MM.1S (cell line): Measurements from ENCODE around the gene TMEM179.

ENCODE experiments used
- DNase-seq: peaks from one replicate; pipeline ENCODE4 v3.0.0-alpha.2; 2015
- H2AFZ ChIP-seq: fragments of 300-600 bp; sonication (generic); 2 replicates; pipeline ENCODE4 v1.6.0; 2016; ENCODE audit warnings: antibody characterized with exemption, low read length
- H3F3A ChIP-seq: fragments of 300-600 bp; sonication (generic); 2 replicates; pipeline ENCODE4 v1.6.1; 2016; ENCODE audit warnings: mild to moderate bottlenecking, antibody characterized with exemption, low read length, moderate library complexity, mixed read lengths; ENCODE audit not compliant: insufficient read depth
- H3K27ac ChIP-seq: fragments of 300-600 bp; sonication (generic); 2 replicates; pipeline ENCODE4 v1.5.1; 2016; ENCODE audit warnings: mild to moderate bottlenecking, low read length
- H3K27me3 ChIP-seq: fragments of 300-600 bp; sonication (generic); replicated peaks from 2 replicates; pipeline ENCODE4 v1.6.0; 2016; ENCODE audit warnings: low read length; ENCODE audit not compliant: insufficient read depth
- H3K36me3 ChIP-seq: fragments of 300-600 bp; sonication (generic); replicated peaks from 2 replicates; pipeline ENCODE4 v1.6.1; 2016; ENCODE audit warnings: mild to moderate bottlenecking, low read length, mixed read lengths; ENCODE audit not compliant: insufficient read depth
- H3K4me1 ChIP-seq: fragments of 300-600 bp; sonication (generic); 2 replicates; pipeline ENCODE4 v1.6.1; 2016; ENCODE audit warnings: low read length, mixed read lengths
- H3K4me2 ChIP-seq: fragments of 300-600 bp; sonication (generic); 2 replicates; pipeline ENCODE4 v1.6.0; 2016; ENCODE audit warnings: low read depth, low read length
- H3K4me3 ChIP-seq: fragments of 300-600 bp; sonication (generic); 2 replicates; pipeline ENCODE4 v1.5.1; 2016; ENCODE audit warnings: low read length, mixed read lengths
- H3K79me2 ChIP-seq: fragments of 300-600 bp; sonication (generic); 2 replicates; pipeline ENCODE4 v1.6.1; 2016; ENCODE audit warnings: mixed run types, low read length, mixed read lengths
- H3K9ac ChIP-seq: fragments of 300-600 bp; sonication (generic); 2 replicates; pipeline ENCODE4 v1.6.1; 2016; ENCODE audit warnings: low read length, mixed read lengths
- H3K9me2 ChIP-seq: fragments of 300-600 bp; sonication (generic); replicated peaks from 2 replicates; pipeline ENCODE4 v1.6.1; 2016; ENCODE audit warnings: mild to moderate bottlenecking, low read length, mixed read lengths; ENCODE audit not compliant: insufficient read depth
- H3K9me3 ChIP-seq: fragments of 300-600 bp; sonication (generic); replicated peaks from 2 replicates; pipeline ENCODE4 v1.6.1; 2016; ENCODE audit warnings: mild to moderate bottlenecking, low read length, mixed read lengths; ENCODE audit not compliant: insufficient read depth
- H4K20me1 ChIP-seq: fragments of 300-600 bp; sonication (generic); 2 replicates; pipeline ENCODE4 v1.6.1; 2016; ENCODE audit warnings: mild to moderate bottlenecking, low read length, moderate library complexity, mixed read lengths; ENCODE audit not compliant: insufficient read depth
- EZH2 ChIP-seq: fragments of 300-600 bp; sonication (generic); optimal IDR thresholded peaks from 2 replicates; pipeline ENCODE3; 2017; ENCODE audit warnings: low read depth, mild to moderate bottlenecking, antibody characterized with exemption, low read length, mixed read lengths
- EZH2phosphoT487 ChIP-seq: fragments of 300-600 bp; sonication (generic); IDR thresholded peaks from 2 replicates; pipeline ENCODE4 v1.6.1; 2018; ENCODE audit warnings: antibody characterized with exemption, low read length
- TF ChIP-seq, protein P1 (sequence below): fragments of 300-600 bp; sonication (generic); IDR thresholded peaks from 2 replicates; pipeline ENCODE4 v1.5.1; 2016; ENCODE audit warnings: antibody characterized with exemption, low read length, mixed read lengths

The TMEM179 gene

DNA sequence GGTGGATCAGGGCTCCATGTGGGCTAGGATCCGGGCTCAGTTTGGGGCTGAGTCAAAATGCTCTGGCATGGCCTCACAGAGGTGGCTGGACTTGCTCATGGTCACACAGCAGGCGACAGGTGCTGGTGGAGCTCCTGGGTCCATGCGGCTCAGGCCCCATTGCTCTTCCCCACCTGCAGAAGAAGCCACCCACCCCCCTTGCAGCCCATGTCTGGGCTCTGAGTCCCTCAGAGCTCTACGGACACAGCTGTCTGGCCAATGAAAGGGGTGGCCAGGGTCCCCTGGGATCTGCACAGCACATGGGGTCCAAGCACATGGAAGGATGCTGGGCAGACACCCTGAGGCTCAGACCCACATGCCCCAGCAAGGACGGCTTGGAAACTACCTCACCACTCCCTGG is 42.0 kb downstream of the TMEM179 start:
- H3K36me3 ChIP-seq = no peaks in the 10 kb centered on the region
- peaks cover 33% of the 10 kb centered on the region for H3K27me3 ChIP-seq

GRCh38 chr14:104561632-104562495 is 42.7 kb downstream of the TMEM179 start:
- no peaks in the 10 kb centered on the region for H3K79me2 ChIP-seq
- TF ChIP-seq, protein P1, sequence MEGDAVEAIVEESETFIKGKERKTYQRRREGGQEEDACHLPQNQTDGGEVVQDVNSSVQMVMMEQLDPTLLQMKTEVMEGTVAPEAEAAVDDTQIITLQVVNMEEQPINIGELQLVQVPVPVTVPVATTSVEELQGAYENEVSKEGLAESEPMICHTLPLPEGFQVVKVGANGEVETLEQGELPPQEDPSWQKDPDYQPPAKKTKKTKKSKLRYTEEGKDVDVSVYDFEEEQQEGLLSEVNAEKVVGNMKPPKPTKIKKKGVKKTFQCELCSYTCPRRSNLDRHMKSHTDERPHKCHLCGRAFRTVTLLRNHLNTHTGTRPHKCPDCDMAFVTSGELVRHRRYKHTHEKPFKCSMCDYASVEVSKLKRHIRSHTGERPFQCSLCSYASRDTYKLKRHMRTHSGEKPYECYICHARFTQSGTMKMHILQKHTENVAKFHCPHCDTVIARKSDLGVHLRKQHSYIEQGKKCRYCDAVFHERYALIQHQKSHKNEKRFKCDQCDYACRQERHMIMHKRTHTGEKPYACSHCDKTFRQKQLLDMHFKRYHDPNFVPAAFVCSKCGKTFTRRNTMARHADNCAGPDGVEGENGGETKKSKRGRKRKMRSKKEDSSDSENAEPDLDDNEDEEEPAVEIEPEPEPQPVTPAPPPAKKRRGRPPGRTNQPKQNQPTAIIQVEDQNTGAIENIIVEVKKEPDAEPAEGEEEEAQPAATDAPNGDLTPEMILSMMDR = no peak
- TF ChIP-seq EZH2 (no peak), EZH2phosphoT487 (no peak)
- no peak overlapping the region for H3K4me2 ChIP-seq
- no peak overlapping the region for H3K9ac ChIP-seq
- H3F3A ChIP-seq = no peaks in the 10 kb centered on the region
- H2AFZ ChIP-seq = no peak overlapping the region
- peaks cover 33% of the 10 kb centered on the region for H3K27me3 ChIP-seq
- no peak overlapping the region for H3K4me3 ChIP-seq
- H3K4me1 ChIP-seq = no peaks in the 10 kb centered on the region
- no peaks in the 10 kb centered on the region for H3K36me3 ChIP-seq
- no peaks in the 10 kb centered on the region for H3K9me2 ChIP-seq
- no peaks in the 10 kb centered on the region for H4K20me1 ChIP-seq
- no peak overlapping the region for H3K27ac ChIP-seq
- H3K9me3 ChIP-seq = no peaks in the 10 kb centered on the region
- no peak for DNase-seq

More for the DNA sequence above, 42.0 kb downstream of the TMEM179 start:
- Histone ChIP-seq H3F3A (no peaks in the 10 kb centered on the region), H3K9me2 (no peaks in the 10 kb centered on the region), H3K4me3 (no peak overlapping the region), H2AFZ (no peak overlapping the region), H3K9me3 (no peaks in the 10 kb centered on the region), H3K4me2 (no peak overlapping the region), H3K4me1 (no peaks in the 10 kb centered on the region), H3K79me2 (no peaks in the 10 kb centered on the region), H3K9ac (no peak overlapping the region), H4K20me1 (no peaks in the 10 kb centered on the region), H3K27ac (no peak overlapping the region)
- TF ChIP-seq, protein P1 = no peak
- no peak for DNase-seq

GRCh38 chr14:104561124-104561557 is 43.4 kb downstream of the TMEM179 start:
- Histone ChIP-seq H3K79me2 (no peaks in the 10 kb centered on the region), H3K27ac (no peak overlapping the region), H4K20me1 (no peaks in the 10 kb centered on the region), H3K27me3 (peaks cover 26% of the 10 kb centered on the region), H3K4me2 (no peak overlapping the region), H3K9me2 (no peaks in the 10 kb centered on the region), H3K9ac (no peak overlapping the region), H3K9me3 (no peaks in the 10 kb centered on the region), H2AFZ (no peak overlapping the region), H3K4me1 (no peaks in the 10 kb centered on the region), H3K4me3 (no peak overlapping the region), H3K36me3 (no peaks in the 10 kb centered on the region), H3F3A (no peaks in the 10 kb centered on the region)
- no peak for TF ChIP-seq EZH2phosphoT487
- no peak for TF ChIP-seq EZH2
- TF ChIP-seq, protein P1 = no peak
- no peak for DNase-seq
